HEK293T (cell line): ENCODE data around the gene INPP4A.

Experiments used
- CTCF ChIA-PET: fragments of 350-600 bp; formaldehyde crosslinking; extraction: SDS; loops from one replicate; lab custom pipeline; 2021; ENCODE audit warnings: antibody characterized with exemption, inconsistent platforms; lab: Yijun Ruan, JAX
- POLR2A ChIA-PET: fragments of 350-600 bp; formaldehyde crosslinking; extraction: SDS; loops from one replicate; lab custom pipeline; 2020; ENCODE audit warnings: antibody characterized with exemption, inconsistent platforms; lab: Yijun Ruan, JAX
- DNase-seq: peaks from one replicate; pipeline ENCODE4 v3.0.0; 2012; ENCODE audit warnings: mixed read lengths; ENCODE audit errors: extremely low spot score
- ARNT ChIP-seq: fragments of 450-650 bp; IDR thresholded peaks from 2 replicates; pipeline ENCODE4 v1.6.1; 2017; ENCODE audit warnings: mild to moderate bottlenecking
- BHLHE40 ChIP-seq: fragments of 450-650 bp; IDR thresholded peaks from 2 replicates; pipeline ENCODE4 v1.6.1; 2016; ENCODE audit warnings: mild to moderate bottlenecking, moderate library complexity, borderline replicate concordance
- CTBP1 ChIP-seq: fragments of 450-650 bp; IDR thresholded peaks from 2 replicates; pipeline ENCODE4 v1.6.1; 2016; ENCODE audit warnings: borderline replicate concordance
- ELF4 ChIP-seq: fragments of 450-650 bp; IDR thresholded peaks from 2 replicates; pipeline ENCODE4 v1.6.1; 2017; ENCODE audit warnings: antibody characterized with exemption
- FOXA1 ChIP-seq: fragments of 450-650 bp; IDR thresholded peaks from 2 replicates; pipeline ENCODE4 v1.6.1; 2016; ENCODE audit warnings: mild to moderate bottlenecking
- FOXK2 ChIP-seq: fragments of 450-650 bp; IDR thresholded peaks from 2 replicates; pipeline ENCODE4 v1.6.1; 2016; ENCODE audit warnings: mild to moderate bottlenecking
- FOXM1 ChIP-seq: fragments of 450-650 bp; IDR thresholded peaks from 2 replicates; pipeline ENCODE4 v1.6.1; 2017; ENCODE audit warnings: mild to moderate bottlenecking, borderline replicate concordance
- HDGF ChIP-seq: fragments of 450-650 bp; IDR thresholded peaks from 2 replicates; pipeline ENCODE4 v1.6.1; 2017; ENCODE audit warnings: antibody characterized with exemption, borderline replicate concordance
- L3MBTL2 ChIP-seq: fragments of 450-650 bp; conservative IDR thresholded peaks from 2 replicates; pipeline ENCODE4 v1.6.1; 2016; ENCODE audit warnings: mild to moderate bottlenecking
- LEF1 ChIP-seq: fragments of 450-650 bp; IDR thresholded peaks from 2 replicates; pipeline ENCODE4 v1.6.1; 2017; ENCODE audit warnings: mild to moderate bottlenecking, borderline replicate concordance
- NFRKB ChIP-seq: fragments of 450-650 bp; IDR thresholded peaks from 2 replicates; pipeline ENCODE4 v1.6.1; 2016; ENCODE audit warnings: mild to moderate bottlenecking, moderate library complexity
- PKNOX1 ChIP-seq: fragments of 450-650 bp; IDR thresholded peaks from 2 replicates; pipeline ENCODE4 v1.6.1; 2016
- SP1 ChIP-seq: fragments of 450-650 bp; IDR thresholded peaks from 2 replicates; pipeline ENCODE4 v1.6.1; 2017
- SUZ12 ChIP-seq: fragments of 450-650 bp; IDR thresholded peaks from 2 replicates; pipeline ENCODE4 v1.6.1; 2016; ENCODE audit warnings: mild to moderate bottlenecking
- TARDBP ChIP-seq: fragments of 450-650 bp; IDR thresholded peaks from 2 replicates; pipeline ENCODE4 v1.6.1; 2016
- ZNF384 ChIP-seq: fragments of 450-650 bp; IDR thresholded peaks from 2 replicates; pipeline ENCODE4 v1.6.1; 2016

Gene INPP4A

GRCh38 chr2:98455494-98455976 is 10.9 kb downstream of the INPP4A start:
- TF ChIP-seq FOXA1 (no peak), HDGF (no peak), ELF4 (no peak)
- ChIA-PET POLR2A (interaction anchor here (0.6 kb wide), 1 partner anchor 11 kb away, joined by 3 read pairs; the partner anchor contains the start of gene INPP4A), CTCF (no interaction called here)
- DNase-seq, result no peak

- CTCF ChIA-PET, result no interaction called here
- POLR2A ChIA-PET, result interaction anchor here (1.2 to 1.8 kb wide), 2 partner anchors 13 to 25 kb away, joined by 3 to 5 read pairs; partner anchors contain the start of gene INPP4A
- TF ChIP-seq ARNT, result no peak
- TF ChIP-seq BHLHE40, result no peak
- no peak for TF ChIP-seq ZNF384
- TF ChIP-seq SP1, result no peak
- no peak for TF ChIP-seq TARDBP
- TF ChIP-seq SUZ12, result no peak
- no peak for TF ChIP-seq NFRKB
- no peak for DNase-seq
Measured at GRCh38 chr2:98457045-98457696, 12.5 kb downstream of the INPP4A start.

- ChIA-PET POLR2A (no interaction called here), CTCF (no interaction called here)
Measured at GRCh38 chr2:98458207-98458606, 13.5 kb downstream of the INPP4A start.

DNA sequence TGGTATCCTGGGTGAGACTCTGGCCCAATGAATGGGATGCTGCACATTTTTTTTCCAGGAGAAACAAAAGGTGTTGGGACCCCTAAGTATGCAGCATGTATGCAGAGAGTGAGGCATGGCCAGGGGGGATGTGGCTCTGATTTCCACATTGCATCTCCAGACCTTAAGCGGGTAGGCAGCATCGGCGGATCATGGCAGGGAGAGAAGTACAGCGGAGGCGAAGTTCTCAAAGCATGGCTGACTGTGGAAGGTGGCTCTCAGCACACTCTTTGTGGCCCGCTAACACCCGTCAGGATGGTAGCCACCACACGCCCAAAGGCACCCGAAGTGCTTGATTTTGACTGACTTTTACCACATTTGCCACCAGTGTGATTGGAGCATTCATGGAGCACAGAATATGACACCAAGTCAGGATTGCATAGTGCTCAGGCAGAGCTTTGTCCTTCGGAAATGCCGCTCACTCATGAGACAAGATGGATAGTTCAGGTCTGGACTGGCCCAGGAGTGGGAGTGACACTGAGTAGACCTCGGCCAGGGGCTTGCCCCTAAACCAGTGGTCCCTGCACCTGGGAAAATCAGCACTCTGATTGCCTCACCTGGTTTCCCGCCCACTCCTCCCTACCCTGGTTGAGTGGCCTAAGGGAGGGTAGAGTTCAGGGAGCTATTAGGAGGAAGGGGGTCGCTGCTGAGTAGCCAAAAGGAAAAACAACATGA is 14.2 kb downstream of the INPP4A start:
- no peak for TF ChIP-seq CTBP1
- no peak for TF ChIP-seq TARDBP
- TF ChIP-seq BHLHE40, result no peak
- no peak for TF ChIP-seq ZNF384
- no peak for TF ChIP-seq FOXA1
- no peak for TF ChIP-seq PKNOX1
- TF ChIP-seq ELF4, result no peak
- TF ChIP-seq FOXK2, result no peak
- no peak for TF ChIP-seq SP1
- TF ChIP-seq HDGF, result no peak
- TF ChIP-seq L3MBTL2, result no peak
- no peak for TF ChIP-seq SUZ12
- TF ChIP-seq NFRKB, result no peak
- no peak for TF ChIP-seq FOXM1
- no peak for TF ChIP-seq LEF1
- TF ChIP-seq ARNT, result no peak
- CTCF ChIA-PET, result no interaction called here
- POLR2A ChIA-PET, result no interaction called here
- DNase-seq, result no peak

More at GRCh38 chr2:98458207-98458606, 13.5 kb downstream of the INPP4A start:
- DNase-seq, result no peak
- TF ChIP-seq SUZ12 (no peak), ARNT (no peak), NFRKB (no peak), CTBP1 (no peak), FOXM1 (no peak), BHLHE40 (no peak), FOXA1 (no peak), ZNF384 (no peak), FOXK2 (no peak), L3MBTL2 (no peak), LEF1 (no peak), SP1 (no peak), HDGF (no peak), TARDBP (no peak), ELF4 (no peak)

DNA sequence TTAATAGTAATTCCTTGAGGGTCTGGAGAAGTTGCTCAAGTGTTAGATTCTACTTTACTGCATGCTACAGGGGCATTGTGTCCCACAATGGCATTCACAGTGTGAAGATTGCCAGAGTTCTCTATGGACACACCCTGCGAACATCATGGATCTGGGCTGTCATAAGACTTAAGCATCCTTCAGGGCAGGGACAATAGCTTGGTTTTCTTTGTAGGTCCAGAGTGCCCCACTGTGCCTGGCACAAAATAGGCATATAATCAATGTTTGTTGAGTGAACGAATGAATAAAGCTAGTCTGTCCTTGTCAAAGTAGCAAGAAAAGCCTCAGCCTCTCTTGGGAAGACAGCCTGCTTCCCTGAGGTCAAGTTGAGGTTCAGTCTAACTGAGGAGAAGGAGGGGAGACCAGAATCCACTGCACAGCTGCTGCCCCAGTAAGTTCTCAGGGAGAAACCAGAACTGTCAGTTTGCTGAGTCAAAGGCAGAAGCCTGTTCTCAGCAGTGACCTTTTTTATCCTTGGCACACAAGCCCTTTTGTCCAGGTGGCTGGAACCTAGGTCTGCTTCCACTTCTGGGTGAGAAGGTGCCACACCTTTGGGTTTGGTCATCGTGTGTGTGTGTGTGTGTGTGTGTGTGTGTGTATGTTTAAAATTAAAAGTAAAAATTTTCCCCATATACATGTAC is 15.0 kb downstream of the INPP4A start:
- POLR2A ChIA-PET, result no interaction called here
- TF ChIP-seq FOXK2 (no peak), TARDBP (no peak), BHLHE40 (no peak), PKNOX1 (no peak), L3MBTL2 (no peak), NFRKB (no peak), LEF1 (no peak), HDGF (no peak), SP1 (no peak), FOXA1 (no peak), CTBP1 (no peak), ELF4 (no peak), ARNT (no peak), SUZ12 (no peak), FOXM1 (no peak), ZNF384 (no peak)
- no peak for DNase-seq
- CTCF ChIA-PET, result no interaction called here
